Measurements from ENCODE around the gene FOXJ3.

Gene FOXJ3

GRCh38 chr1:42183210-42183956 lies 151.7 kb downstream of the FOXJ3 start:
- DNase-seq, result no peak

GRCh38 chr1:42181687-42182086 lies 153.3 kb downstream of the FOXJ3 start:
- no peak for DNase-seq

DNA sequence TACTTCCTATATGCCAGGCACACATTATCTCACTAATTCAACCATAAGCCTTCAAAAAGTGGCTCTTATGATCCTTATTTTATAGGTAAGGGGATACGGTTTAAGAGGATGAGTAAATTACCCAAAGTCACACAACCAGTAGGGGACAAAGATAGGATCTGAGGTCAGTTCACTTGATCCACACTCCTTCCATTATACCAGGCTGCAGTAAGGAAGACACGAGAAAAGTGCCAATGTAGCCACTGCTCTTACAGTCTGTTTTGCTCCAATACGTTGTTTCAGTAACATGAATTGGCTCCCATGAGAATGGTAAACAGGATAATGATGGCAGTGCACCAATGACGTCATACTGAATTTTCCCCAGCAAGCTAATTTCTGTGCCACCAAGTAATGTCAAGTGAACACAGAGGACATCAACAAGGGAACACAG lies 155.1 kb downstream of the FOXJ3 start:
- no peak for DNase-seq

DNA sequence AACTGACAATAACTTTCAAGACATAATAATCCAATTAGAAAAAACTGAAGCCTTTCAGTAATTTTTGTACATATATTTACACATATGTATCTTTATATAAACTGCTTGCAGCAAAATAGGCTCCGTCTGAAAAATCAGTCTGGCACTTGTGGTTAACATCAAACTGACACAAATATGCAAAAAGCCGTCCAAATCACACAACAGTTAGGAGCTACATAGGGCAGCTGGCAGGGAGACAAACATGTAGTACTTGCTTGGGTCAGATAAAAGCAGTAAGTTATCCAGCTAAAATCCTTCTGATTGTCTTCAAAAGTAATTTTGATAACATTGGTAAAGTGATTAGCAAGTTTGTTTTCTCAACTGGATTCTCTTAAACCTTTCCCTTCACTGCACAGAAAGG lies 155.8 kb downstream of the FOXJ3 start:
- DNase-seq, result no peak

- DNase-seq, result no peak
Measured at GRCh38 chr1:42178249-42178648, 156.8 kb downstream of the FOXJ3 start.

- peak; percentile 33 for DNase-seq
Measured at GRCh38 chr1:42177541-42177981, 157.5 kb downstream of the FOXJ3 start.

- DNase-seq, result no peak
Measured at GRCh38 chr1:42176902-42177519, 158.0 kb downstream of the FOXJ3 start.

GRCh38 chr1:42175314-42176054 lies 159.6 kb downstream of the FOXJ3 start:
- no peak for DNase-seq

DNA sequence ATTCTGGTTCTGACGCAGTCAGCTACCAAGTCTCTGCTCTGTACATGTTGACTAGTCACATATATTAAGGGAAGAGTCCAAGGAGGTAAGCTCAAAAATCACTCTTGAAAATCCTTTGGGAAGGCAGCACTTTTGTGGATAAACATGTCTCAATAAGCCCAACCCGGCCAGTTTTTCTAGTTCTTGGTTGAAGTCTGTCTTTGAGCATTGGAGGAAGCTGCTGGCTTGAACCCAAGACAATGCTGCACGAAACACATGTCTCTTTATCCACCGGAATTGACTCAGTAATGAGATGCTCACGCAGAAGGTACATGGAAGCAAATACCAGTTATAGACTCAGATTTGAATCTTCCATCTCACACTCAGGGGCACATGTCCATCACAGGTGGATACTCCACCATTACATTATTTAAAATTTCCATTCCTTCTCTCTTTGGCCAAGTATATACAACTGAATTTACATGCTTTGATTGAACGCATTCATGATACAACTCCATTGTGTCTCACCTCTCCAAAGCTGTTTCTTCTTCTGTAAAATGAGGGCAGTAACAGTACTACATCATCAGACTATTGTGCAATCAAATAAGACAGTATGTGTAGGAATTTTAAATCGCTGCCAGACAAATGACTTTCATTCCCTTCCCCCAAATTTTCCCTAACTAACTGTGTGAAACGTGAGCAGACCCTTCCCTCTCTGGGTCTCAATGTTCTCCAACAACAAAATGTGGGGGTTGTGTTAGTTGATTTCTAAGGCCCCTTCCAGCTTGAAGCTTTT lies 160.9 kb downstream of the FOXJ3 start:
- no peak for DNase-seq

DNA sequence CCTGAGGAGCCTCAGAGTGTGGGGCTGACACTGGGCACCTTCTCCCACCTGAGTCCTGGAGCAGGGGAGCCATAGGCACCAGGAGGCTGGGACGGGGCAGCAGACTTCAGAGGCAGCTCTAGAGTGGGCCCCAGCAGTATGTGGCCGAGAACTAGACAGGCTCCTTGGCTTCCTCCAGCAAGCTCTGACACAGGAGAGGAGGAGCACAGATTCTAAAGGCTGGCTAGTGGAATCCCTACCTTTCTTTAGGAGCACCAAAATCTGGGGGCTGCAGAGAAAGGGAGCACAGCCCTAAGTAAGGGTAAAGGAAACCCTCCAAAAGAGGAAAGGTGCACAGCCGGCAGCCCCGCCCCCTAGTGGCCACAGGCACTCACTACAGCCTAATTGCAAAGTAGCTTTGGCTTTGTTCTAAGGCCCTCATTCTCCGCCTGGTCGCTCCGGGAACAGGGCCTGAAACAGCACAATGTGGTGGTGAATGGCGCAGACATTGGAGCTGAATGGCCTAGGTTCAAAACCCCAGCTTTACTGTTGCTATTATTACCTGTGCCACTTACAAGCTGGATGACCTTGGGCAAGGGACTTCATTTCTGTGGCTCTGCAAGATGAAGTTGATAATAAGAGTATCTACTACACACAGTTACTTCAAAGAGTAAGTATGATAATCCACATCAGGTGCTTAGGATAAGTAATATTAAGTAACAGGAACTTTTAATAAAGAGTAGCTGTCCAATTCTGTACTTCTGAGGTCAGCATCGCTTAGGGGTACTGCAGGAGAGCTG lies 161.7 kb downstream of the FOXJ3 start:
- peak; percentile 65 for DNase-seq

DNA sequence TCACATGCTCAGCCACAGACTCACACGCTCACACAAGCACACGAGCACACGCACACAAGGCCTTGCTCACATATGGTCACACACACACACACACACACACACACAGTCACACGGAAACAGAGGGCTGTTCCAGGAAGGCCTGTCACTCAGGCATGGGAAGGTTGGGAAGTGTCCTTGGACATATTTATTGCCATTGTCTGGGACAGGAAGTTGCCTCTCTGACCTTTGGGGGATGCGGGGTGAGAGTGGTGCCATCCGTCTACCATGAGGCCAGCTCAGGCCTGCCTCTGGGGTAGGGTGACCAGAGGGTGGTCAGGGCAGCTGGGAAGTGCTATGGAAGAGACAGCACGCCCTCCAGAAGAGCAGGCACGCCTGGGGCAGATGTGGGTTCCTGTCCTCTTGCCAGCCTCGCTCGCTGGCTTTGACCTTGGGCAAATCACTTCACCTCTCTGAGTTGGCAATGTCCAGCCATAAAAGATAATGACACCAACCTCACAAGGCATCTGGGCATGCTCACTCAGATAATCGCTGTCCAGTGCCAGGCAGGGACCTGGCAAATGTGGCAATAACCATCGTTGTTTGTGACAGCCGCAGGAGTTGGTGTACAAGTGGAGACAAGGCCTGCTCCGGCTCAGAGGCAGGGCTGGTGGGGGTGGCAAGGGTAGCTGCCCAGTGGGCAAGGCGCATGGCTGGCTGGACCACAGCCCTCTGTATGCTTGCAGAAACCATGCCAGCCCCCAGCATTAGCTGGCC lies 162.5 kb downstream of the FOXJ3 start:
- DNase-seq, result no peak

DNA sequence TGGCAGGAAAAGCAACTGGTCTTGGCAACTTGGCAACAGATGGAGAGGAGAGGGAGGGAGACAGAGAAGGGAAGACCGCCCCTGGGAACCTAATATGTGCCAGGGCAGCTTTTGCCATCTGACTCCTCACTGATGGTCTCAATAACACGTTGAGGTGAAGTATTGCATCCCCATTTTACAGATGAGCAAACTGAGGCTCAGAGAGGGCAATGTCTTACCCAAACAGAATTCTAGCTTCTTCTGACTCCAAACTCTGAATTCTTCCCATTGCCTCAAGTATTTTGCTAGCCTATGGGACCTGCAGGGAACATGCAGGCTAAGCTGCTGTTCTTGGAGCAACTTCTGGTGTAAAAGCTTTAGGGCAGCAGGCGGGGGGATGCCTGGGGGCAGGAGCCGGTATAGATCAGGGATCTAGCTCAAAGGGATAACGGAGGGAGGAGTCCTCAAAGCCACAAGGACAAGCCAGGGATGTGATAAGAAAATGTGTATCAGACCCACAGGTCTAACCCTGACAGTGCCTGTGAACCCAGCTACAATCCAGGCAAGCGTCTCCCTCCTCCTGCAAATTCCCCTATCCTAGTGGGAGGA lies 163.3 kb downstream of the FOXJ3 start:
- no peak for DNase-seq

DNA sequence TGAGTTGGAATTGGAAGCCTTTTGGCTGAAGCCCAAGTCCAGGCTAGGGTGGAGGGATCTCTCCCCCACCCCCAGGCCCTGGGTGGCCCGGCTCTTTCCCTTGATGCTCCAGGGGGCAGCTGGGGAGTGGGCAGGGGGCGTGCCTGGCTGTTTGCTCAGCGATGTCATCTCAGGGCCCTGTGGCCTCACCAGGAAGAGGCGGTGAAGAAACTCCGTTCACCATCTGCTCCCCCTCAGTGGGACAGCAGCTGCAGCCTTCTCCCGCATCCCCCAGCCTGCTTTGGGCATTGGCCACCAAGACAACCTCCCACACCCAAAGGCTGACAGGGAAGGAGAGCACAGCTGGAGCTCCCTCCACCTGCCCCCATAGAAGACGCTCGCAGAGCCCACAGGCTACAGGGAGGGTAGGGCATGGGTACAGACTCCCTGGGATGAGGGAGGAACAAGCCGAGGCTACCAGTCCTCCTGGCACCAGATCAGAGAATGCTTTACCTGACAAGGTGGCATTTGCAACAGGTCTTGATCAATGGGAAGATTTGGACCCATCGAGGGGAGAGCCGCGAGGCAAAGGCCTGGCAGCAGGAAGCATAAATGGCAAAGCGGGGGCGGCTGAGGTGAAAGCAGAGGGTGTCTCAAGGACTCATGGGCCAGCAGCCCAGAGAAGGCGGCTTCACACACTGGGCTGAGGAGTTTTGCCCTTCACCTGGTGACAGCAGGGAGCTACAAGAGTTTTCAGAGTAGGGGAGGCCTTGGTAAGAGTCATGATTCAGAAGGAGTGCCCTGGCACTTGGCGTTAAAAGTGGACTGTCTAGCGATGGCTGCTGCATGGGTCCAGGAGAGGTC lies 164.0 kb downstream of the FOXJ3 start:
- DNase-seq, result no peak

- DNase-seq, result peak; percentile 94
Measured at GRCh38 chr1:42168763-42169162, 166.3 kb downstream of the FOXJ3 start.

- no peak for DNase-seq
Measured at GRCh38 chr1:42168391-42168670, 166.7 kb downstream of the FOXJ3 start.

DNA sequence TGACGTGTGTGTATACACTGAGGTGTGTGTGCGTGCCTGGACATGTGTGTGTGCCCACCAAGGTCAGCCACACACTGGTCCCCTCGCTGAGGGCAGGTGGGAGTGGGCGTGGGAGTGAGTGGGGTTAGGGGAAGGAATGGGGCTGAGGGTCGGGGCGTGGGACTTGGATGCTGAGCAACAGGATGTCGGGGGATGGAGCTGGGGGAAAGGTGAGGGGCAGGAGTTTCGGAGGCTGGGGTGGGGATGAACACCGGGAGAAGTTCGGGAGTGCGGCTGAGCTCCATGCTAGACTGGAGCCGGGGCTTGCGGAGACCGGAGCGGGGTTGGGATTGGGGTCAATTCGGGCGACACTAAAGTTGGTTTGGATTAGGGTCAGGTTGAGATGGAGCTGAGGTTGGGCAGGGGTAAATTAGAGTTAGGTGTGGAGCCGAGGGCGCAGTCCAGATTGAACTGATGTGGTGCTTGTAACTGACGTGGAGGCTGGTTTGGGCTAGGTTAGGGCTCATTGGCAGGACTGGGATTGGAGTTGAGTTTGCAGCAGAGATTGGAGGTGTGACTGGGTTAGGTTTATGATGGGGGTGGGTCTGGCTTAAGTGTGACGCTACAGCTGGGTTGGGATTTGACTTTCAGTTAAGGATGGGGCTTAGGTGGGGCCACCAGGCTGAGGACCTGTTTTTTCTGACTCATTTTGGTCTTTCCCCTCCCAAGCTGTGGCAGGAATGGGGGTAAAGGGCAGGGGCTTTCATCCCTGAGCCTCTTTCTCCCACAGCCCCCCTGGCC lies 167.2 kb downstream of the FOXJ3 start:
- no peak for DNase-seq

GRCh38 chr1:42165511-42166210 lies 169.4 kb downstream of the FOXJ3 start:
- peak; percentile 49 for DNase-seq

DNA sequence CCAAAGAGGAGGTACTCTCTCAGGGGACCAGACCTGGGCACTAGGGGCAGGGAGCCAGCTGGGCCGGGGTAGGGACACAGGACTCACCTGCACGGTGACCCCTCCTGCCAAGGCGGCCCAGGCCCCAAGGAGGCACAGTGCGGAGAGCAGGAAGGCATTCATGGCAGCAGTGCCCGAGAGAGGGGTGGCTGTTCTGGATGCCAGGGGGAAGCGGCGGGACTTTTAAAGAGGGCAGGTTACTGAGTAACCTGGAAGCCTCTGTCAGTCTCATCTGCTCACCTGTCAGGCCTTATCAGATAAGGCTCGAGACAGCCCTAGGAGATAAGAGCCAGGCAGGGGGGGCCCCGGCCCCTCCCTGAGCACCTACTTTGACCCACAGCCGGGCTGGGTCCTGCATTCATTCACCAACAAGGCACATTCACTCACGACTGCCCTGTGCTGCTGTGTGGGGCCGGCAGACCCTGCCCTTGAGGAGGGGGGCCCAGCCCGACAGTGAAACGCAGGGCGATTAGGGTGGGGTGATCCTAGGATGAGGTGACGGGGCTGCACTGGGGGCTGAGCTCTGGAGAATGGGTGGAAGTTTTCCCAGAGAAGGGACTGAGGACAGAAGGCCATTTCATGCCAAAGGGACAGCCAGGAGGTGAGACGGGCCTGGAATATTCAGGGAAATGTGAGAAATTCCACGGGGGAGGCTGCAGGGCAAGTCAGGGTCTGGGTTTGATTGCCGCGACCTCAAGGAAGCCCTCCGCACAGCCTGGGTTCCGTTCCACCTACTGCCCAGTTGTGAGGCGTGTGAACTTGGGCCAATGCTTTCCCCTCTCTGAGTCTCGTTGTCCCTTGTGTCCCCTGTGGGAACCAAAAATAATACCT lies 170.2 kb downstream of the FOXJ3 start, which contains the start of gene GUCA2A:
GUCA2A (minus strand) TSS at position 195 of the 870 bp plus-strand sequence; CDS start at position 162, 33 bp downstream.
- DNase-seq, result no peak
